IPS-18c (cell line): ENCODE measurements around the gene ISG20.

Experiments
- H3K4me3 ChIP-seq: 2 replicates; pipeline ENCODE4 v1.7.0; 2013; ENCODE audit warnings: low read depth, mild to moderate bottlenecking, low read length, moderate library complexity; ENCODE audit not compliant: insufficient read depth
- H3K9me3 ChIP-seq: one replicate; pipeline ENCODE4 v1.6.1; 2013; ENCODE audit warnings: mild to moderate bottlenecking, low read length, moderate library complexity; ENCODE audit not compliant: control insufficient read depth, insufficient read depth

Gene ISG20

DNA sequence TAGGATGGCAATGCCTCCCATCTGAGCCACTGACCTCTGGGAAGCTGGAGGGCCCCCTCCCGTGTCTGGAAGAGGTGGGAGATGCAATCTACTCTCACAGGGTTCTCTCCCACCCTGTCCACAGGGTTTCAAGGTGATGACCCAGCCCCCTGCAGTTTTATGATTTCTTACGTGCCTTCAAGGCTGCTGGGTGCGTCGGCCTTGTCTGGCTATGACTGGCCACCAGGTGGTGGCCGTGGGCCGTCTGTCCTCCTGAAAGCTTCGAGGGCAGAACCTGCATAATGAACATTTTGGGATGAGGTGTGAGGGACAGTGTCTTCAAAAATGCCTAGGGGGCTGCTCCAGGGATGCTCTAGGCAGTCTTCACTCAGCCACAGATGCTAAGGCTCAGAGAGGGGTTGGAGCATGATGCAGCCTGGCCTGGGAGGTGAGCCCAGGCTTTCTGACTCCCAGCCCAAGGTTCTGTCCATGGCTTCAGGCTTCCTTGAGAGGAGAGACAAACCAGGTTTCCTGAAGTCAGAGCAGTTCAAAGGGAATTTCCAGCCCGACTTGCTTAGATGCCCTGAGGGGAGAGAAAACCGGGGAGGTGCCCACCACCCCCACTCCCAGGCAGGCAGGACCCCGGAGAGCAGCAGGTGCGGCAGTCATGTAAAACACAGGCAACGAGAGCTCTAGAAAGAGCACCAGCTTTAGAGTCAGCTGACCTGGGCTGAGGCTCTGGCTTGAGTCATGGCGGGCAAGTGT, 18.7 kb downstream of the ISG20 start:
- no peak overlapping the region for H3K4me3 ChIP-seq
- H3K9me3 ChIP-seq, result peaks cover 2% of the 10 kb centered on the region

DNA sequence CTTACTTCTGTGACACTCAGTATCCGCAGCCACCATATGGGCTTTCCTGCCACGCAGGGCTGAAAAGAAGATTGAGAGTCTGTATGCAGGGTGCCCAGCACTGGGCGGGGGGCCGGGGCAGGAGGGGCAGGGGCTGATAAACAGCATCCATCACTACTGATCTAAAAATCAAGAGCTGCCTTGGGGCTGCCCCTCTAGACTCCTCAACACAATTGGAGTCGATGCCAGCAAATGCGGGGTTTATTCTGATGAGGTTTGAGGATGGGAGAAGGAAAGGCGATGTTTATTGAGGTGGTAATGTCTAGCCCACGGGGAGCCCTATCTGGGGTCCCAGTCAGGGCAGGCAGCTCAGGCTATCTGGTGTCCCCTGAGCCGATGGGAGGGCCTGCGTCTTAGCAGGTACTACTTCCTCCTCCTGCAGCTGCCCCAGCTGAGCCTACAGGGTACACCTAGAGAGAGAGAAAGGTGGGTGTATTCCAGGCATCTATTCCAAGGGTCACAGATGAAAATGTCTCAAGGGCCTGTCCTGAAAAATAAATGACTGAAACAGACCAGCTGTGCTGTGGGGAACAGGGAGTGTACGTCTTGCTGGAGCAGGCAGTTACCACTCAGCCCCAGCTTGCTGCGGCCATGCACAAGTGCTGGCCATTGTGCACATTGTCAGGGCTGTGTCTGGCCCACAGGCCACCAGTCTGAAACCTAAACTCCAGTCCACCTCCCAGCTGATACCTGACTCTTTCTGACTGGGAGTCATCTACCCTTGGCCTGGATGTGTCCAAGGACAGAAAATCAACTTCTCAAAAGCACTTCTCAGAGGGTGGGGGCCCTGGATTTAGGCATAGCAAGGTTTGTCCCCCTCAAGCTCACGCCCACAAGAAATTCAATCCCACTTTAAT, 19.5 kb downstream of the ISG20 start:
- peaks cover 2% of the 10 kb centered on the region for H3K9me3 ChIP-seq
- no peak overlapping the region for H3K4me3 ChIP-seq

DNA sequence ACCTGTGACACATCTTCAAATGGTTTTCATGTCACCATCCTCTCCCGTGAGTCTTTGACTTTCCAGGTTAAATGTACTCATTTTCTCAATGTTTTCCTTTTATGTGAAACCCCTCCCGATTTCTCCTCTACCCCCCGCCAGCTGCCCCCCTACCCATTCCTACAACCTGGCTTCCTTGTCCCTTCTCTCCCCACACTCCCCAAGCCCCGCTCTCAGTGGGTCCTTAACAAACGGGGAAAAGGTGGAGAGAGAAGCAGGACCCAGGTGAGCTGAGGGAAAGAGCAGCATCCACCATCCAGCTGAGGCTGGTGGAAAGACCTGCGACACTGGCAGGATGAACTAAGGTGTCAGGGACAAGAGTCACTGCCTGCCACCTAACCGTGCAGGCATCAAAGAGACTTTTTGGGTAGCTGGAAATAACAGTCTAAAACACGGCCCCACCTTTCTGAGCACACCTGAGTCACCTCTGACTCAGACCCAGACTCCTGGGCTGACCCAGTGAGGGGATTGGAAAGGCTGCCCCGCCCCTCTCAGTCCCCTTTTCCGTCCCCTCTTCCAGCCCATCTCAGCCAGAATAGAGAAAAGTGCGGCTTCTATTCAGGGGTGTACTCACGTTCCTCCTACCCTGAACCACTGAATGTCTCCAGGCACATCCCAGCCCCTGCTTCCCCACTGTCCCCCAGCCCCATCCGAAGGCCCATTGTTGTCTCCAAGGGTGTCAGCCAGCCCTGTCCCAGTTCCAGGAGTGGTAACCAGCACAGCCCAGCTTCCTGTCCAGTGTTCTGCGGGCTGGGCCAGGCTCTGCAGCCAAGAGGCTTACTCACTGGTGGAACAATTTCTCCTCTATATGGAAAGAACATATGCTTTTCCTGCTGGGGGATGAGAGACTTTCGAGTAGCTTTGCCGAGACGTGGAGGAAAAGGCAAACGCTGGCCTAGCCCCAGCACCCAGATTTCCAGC, 20.4 kb downstream of the ISG20 start:
- Histone ChIP-seq H3K4me3 (no peak overlapping the region), H3K9me3 (peaks cover 2% of the 10 kb centered on the region)

DNA sequence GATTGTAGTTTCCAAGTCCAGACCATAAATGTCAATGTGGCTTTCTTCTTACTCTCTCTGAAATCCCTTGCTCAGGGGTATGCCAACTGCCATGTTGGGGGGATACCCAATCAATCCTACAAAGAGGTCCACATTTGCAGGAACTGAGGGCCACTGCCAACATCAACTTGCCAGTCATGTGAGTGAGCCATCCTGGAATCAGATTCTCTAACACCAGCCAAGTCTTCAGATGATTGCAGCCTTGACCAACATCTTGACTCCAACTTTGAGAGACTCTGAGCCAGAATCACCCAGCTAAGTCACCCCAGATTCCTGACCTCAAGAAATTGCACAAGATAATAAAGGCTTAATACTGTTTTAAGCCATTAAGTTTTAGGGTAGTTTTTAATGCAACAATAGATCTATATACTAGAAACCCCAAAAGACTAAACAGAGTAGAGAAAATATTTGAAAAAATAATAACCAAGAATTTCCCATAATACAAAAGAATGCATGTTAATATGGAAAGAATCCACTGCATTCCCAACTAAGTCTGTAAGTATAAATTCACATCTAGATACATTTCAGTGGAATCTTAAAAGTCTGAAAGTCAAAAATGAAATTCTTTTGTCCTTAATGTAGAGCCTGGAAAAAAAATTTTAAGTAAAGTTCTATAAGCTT, 22.4 kb downstream of the ISG20 start:
- no peaks in the 10 kb centered on the region for H3K9me3 ChIP-seq
- H3K4me3 ChIP-seq, result no peak overlapping the region

DNA sequence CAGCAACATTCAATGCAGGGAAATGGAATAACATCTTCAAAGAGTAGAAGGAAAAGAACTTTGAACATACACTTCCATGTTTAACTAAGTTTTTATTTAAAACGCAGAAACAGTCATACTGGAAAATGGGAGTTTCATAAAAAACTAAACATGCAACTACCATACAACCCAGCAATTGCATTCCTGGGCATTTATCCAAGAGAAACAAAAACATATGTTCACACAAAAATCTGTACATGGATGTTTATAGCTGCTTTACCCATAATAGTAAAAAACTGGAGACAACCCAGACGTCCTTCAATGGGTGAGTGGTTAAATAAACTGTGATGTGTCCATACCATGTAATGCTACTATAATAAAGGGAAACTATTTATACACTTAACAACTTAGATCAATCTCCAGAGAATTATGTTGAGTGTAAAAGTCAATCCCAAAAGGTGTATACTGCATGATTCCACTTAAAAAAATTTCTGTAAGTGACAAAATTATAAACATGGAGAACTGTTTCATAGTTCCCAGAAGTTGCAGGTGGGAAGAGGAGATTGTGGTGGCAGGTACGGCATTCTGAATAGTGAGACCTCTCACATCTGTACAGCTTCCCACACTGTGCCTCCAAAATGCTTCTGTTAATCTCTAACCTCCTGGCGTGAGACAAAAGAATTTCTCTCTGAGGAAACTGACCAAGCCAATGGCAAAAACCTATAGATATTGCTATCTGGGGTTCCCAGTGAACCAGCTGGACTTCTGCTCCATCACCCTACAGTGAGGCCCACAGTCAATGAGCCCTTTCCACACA, 23.1 kb downstream of the ISG20 start:
- Histone ChIP-seq H3K9me3 (no peaks in the 10 kb centered on the region), H3K4me3 (no peak overlapping the region)

DNA sequence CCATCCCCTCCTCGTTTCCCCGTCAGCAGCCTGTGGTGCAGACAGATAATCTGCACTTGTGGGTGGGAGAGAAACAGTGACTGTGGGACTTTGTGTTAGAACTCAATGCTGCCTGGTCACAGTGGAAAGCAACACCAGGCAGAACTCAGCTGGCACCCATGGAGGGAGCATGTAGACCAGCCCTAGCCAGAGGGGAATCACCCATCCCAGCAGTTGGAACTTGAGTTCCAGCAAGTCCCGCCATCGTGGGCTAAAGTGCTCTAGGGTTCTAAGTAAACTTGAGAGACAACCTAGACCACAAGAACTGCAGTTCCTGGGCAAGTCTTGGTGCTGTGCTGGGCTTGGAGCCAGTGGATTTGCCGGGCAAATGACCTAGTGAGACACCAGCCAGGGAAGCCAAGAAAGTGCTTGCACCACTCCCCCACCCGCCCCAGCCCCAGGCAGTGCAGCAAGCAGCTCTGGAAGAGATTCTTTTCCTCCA, 24.4 kb downstream of the ISG20 start:
- Histone ChIP-seq H3K9me3 (no peaks in the 10 kb centered on the region), H3K4me3 (no peak overlapping the region)

DNA sequence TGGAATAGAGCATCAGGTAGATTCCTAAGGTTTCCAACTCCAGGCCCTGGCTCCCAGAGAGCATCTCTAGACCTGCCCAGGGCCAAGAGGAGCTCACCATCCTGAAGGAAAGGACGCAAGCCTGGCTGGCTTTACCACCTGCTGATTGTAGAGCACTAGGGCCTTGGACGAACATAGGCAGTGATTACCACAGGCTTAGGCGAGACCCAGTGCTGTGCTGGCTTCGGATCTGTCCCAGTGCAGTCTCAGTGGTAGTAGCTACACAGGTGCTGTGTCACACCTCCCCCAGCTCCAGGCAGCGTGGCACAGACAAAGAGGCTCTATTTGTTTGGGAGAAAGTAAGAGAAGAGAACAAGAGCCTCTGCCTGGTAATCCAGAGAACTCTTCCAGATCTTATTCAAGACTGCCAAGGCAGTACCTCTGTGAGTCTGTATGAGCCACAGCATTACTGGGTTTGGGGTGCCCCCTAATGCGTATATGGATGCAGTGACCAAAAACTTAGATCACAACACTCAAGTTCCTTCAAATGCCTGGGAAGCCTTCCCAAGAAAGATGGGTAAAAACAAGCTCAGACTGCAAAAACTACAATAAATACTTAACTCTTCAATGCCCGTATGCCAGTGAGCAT, 25.4 kb downstream of the ISG20 start:
- no peak overlapping the region for H3K4me3 ChIP-seq
- H3K9me3 ChIP-seq, result no peaks in the 10 kb centered on the region

DNA sequence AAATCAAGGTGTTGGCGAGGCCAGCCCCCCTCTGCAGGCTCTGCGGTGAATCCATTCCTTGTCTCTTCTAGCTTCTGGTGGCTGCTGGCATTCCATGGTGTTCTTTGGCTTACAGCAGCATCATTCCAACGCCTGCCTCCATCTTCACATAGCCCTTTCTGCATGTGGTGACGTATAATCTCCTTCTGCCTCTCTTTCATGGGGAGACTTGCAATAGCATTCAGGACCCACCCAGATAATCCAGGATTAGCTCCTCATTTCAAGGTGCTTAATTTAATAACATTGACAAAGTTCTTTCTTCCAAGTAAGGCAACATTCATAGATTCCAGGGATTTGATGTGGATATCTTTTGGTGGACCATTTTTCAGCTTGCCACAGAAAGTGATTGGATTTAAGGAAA, 35.8 kb downstream of the ISG20 start:
- Histone ChIP-seq H3K4me3 (no peak overlapping the region), H3K9me3 (no peaks in the 10 kb centered on the region)

DNA sequence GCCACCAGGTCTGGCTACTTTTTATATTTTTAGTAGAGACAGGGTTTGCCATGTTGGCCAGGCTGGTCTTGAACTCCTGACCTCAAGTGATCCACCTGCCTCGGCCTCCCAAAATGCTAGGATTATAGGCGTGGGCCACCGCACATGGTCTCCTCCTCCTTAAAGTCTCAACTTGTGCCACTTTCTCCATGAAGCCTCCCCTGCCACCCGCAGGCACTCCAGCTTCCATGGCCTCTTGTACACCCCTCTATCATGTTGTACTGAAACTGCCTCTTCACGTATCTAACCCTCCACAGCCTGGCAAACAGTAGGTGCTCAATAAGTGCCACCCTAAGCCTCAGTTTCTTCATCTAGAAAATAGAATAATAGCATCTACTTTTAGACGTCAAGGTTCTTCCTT, 39.9 kb downstream of the ISG20 start:
- no peak overlapping the region for H3K4me3 ChIP-seq

DNA sequence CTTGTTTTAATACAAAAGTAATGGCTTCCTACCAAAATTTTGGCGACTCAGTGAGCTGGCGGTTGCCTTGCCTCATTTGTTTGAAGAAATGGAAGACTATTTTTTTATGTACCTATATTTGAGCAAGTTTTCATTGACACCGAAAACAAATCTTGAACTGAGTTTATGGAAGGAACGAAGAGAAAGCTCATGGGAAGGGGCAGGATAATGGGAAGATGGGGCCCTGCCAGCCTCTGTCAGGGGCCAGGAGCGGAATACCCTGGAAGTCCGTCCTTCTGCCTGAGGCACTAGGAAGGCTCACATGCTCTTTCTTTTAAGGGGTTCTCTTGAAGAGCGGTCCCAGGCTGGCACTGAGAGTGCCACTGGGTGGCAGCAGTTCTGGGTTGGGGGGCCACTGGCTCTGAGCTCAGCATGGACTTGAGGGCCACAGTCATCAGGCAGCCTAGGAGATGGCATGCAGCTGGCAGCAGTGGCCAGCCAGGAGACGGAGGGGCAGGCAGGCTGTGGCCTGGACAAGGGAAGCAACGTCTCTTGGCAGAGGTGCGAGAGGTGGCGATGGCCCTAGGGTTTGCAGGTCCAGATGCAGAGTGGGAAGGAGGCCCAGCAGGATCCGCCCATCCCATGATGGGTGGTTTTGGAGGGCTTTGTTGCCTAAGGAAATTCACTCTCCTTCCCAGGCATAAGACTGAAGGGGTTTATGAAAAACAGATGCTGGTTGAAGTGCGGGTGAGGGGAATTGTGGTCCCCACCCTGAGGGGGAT, 41.6 kb downstream of the ISG20 start:
- Histone ChIP-seq H3K9me3 (no peaks in the 10 kb centered on the region), H3K4me3 (no peak overlapping the region)

More for the DNA sequence above, 39.9 kb downstream of the ISG20 start:
- no peaks in the 10 kb centered on the region for H3K9me3 ChIP-seq

DNA sequence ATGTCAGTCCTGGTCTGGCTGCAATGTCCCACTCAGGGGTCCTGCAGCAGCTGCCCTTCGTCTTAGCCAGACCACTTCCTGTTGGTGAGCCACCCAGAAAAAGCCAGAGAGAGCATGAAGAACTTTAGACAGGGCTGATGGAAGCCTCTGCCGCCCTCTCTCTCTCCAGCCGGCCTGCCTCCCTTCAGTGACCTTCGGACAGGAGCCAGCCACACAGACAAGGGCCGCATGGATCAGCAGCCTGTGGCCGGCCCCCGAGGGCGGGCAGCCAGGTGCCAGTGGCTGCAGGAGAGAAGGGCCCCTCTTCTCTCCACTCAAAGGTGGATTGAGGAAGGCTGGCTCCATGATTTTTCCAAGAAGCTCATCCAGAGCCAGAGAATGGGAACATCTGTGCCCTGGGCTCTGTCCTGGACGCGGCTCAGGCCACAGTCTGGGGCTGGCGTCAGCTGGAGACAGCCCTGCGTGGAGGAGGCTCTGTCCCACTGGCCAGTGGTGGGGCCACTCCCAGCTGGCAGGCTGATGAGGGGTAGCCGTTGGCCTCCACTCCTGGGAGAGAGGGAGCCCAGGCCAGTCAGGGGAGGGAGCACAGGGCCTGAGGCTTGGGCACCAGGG, 42.9 kb downstream of the ISG20 start:
- no peaks in the 10 kb centered on the region for H3K9me3 ChIP-seq
- H3K4me3 ChIP-seq, result no peak overlapping the region

DNA sequence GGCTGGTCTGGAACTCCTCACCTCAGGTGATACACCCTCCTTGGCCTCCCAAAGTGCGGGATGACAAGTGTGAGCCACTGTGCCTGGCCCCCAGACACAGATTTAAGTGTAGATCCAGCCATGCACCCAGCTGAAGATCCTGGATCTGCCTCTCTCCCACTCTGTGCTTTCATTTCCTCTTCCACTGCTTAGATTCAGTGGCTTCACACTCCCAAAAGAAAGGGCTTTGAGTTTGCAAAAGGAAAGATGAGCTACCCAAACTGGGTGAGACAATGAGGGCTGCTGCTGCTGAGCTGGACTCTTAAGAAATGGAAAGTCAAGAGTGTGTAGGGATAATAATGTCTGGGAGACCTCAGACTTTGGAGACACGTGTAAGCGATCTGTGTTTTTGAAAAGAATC, 45.5 kb downstream of the ISG20 start:
- no peak overlapping the region for H3K4me3 ChIP-seq

DNA sequence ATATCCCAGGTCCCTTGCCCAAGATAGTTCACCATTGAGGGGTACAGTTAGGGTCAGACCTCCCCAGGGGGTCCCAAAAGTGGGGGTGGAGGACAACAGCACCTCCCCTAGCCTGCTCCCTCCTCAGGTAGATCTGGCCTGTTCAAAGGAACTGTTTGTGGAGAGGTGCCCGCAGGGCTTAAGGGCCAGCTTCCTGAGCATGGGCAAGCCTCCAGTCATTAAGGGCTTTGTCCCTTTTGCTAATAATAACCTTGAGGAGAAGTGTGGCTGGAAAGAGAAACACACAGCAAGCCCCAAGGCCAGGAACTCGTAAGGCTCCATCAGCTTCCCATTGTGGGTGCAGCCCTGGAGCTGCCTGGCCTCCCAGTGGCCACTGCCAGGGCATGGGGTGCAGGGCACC, 47.4 kb downstream of the ISG20 start:
- Histone ChIP-seq H3K9me3 (no peaks in the 10 kb centered on the region), H3K4me3 (no peak overlapping the region)

More for the DNA sequence above, 45.5 kb downstream of the ISG20 start:
- H3K9me3 ChIP-seq, result no peaks in the 10 kb centered on the region

DNA sequence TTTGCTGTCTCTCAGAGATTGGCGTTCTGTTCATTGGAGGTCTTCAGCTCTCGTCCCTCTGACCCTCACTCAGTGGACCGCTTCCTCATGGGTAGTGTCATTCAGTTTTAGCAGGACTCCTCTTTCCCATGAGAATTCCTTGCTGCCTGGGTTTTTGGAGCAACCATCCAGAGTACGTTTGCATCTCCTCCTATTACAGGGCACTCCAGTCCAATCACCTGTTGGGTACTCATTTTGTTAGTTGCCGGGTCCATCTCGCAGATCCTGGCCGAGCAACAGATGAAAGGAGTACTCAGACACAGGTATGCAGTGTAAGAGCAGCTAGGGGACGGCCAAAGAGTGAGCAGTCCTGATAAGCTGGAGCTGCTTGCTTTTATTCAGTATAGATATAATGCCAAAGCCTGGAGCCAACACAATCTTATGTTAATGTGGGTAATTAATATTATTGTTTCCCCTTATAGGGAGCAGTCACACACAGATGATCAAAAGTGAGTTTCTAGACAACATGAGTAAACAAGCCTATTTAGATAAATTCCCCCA, 49.6 kb downstream of the ISG20 start:
- H3K4me3 ChIP-seq, result no peak overlapping the region
- no peaks in the 10 kb centered on the region for H3K9me3 ChIP-seq
